NB4 (cell line): ENCODE results near the gene FAM170B.

Source experiments
- DNase-seq: peaks from one replicate; pipeline ENCODE4 v3.0.0; 2010; ENCODE audit warnings: low read depth
- H3K4me3 ChIP-seq: one replicate; pipeline ENCODE4 v1.5.1; 2011; ENCODE audit warnings: mild to moderate bottlenecking, low read depth, low read length, moderate library complexity
- MAX ChIP-seq: IDR thresholded peaks from 2 replicates; pipeline ENCODE4 v1.6.1; 2011; ENCODE audit warnings: low read depth, low read length
- MYC ChIP-seq: IDR thresholded peaks from 2 replicates; pipeline ENCODE4 v1.6.1; 2011; ENCODE audit warnings: low read depth, low read length
- POLR2A ChIP-seq: IDR thresholded peaks from 2 replicates; pipeline ENCODE4 v1.6.1; 2011; ENCODE audit warnings: mild to moderate bottlenecking; ENCODE audit not compliant: insufficient read length; ENCODE audit errors: extremely low read depth
- TF ChIP-seq, protein P1 (sequence below): IDR thresholded peaks from one replicate; pipeline ENCODE4 v1.5.1; 2012; ENCODE audit warnings: low read depth, low read length

FAM170B gene

DNA sequence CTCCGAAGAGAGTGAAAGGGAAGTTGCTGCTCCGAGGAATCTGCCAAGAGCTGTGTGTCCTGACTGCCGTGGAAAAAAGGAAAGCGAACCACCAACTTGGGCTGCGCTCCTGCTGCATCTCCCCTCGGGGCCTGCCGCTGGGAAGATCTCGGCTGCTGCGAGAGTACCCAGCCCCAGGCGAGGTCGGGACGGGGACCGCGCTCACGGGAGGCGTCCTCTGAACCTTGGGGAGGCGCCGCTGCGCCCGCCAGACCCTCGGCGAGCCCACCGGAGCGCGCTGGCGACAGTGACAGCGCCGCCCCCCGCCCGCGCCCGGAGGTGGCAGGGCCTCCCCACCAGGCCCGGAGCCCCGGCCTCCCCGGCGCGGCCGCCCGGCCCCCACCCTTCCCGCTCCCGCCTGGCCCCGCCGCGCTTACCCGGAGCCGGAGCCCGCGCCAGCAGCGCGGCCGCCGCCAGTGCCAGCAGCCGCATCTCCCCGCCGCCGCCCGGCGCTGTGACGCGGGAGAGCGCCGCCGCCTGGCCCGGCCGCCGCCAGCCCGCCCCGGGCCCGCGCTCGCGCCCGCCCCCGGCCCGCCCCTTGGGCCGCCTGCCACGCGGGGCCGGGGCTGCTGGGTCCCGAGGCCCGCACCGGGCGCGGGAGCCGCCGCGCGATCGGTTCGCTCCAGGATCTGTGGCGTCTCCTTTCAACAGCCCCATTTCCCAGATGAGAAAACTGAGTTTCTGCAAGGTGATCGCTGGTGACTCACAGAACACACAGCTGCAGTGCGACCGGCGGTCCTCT, 18.6 kb downstream of the FAM170B start, which contains the start of gene VSTM4:
Gene VSTM4 (minus strand): TSS at position 508 of the 781 bp plus-strand sequence. CDS start 37 bp downstream, at position 471.
- DNase-seq = no peak
- H3K4me3 ChIP-seq = no peak within 1 kb of the TSS

GRCh38 chr10:49114718-49115014, 19.2 kb downstream of the FAM170B start:
- no peak for TF ChIP-seq MAX
- TF ChIP-seq POLR2A = no peak
- TF ChIP-seq MYC = no peak
- TF ChIP-seq, protein P1, sequence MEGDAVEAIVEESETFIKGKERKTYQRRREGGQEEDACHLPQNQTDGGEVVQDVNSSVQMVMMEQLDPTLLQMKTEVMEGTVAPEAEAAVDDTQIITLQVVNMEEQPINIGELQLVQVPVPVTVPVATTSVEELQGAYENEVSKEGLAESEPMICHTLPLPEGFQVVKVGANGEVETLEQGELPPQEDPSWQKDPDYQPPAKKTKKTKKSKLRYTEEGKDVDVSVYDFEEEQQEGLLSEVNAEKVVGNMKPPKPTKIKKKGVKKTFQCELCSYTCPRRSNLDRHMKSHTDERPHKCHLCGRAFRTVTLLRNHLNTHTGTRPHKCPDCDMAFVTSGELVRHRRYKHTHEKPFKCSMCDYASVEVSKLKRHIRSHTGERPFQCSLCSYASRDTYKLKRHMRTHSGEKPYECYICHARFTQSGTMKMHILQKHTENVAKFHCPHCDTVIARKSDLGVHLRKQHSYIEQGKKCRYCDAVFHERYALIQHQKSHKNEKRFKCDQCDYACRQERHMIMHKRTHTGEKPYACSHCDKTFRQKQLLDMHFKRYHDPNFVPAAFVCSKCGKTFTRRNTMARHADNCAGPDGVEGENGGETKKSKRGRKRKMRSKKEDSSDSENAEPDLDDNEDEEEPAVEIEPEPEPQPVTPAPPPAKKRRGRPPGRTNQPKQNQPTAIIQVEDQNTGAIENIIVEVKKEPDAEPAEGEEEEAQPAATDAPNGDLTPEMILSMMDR = no peak
- H3K4me3 ChIP-seq = no peak overlapping the region
- DNase-seq = no peak

More for the DNA sequence above, 18.6 kb downstream of the FAM170B start, which contains the start of gene VSTM4:
- TF ChIP-seq, protein P1 = no peak
- TF ChIP-seq MYC (no peak), POLR2A (no peak), MAX (no peak)

GRCh38 chr10:49113741-49114141, 20.1 kb downstream of the FAM170B start:
- no peak for TF ChIP-seq MYC
- TF ChIP-seq, protein P1 = no peak
- no peak for TF ChIP-seq MAX
- TF ChIP-seq POLR2A = no peak
- no peak overlapping the region for H3K4me3 ChIP-seq
- DNase-seq = no peak

GRCh38 chr10:49112851-49113250, 21.0 kb downstream of the FAM170B start:
- DNase-seq = no peak
- H3K4me3 ChIP-seq = no peak overlapping the region
- TF ChIP-seq MAX = no peak
- TF ChIP-seq MYC = no peak
- TF ChIP-seq POLR2A = no peak
- TF ChIP-seq, protein P1 = no peak

GRCh38 chr10:49112098-49112497, 21.7 kb downstream of the FAM170B start:
- H3K4me3 ChIP-seq = no peak overlapping the region
- DNase-seq = no peak
- TF ChIP-seq POLR2A = no peak
- TF ChIP-seq, protein P1 = no peak
- no peak for TF ChIP-seq MAX
- no peak for TF ChIP-seq MYC
